SH-SY5Y (cell line): ENCODE data around the gene C22orf15.

Experiments used
- GATA2 ChIP-seq: IDR thresholded peaks from 2 replicates; pipeline ENCODE4 v1.6.1; 2011; ENCODE audit warnings: mild to moderate bottlenecking, low read depth, low read length
- GATA3 ChIP-seq: IDR thresholded peaks from 2 replicates; pipeline ENCODE4 v1.6.1; 2011; ENCODE audit warnings: low read depth, mild to moderate bottlenecking, low read length, moderate library complexity

DNA sequence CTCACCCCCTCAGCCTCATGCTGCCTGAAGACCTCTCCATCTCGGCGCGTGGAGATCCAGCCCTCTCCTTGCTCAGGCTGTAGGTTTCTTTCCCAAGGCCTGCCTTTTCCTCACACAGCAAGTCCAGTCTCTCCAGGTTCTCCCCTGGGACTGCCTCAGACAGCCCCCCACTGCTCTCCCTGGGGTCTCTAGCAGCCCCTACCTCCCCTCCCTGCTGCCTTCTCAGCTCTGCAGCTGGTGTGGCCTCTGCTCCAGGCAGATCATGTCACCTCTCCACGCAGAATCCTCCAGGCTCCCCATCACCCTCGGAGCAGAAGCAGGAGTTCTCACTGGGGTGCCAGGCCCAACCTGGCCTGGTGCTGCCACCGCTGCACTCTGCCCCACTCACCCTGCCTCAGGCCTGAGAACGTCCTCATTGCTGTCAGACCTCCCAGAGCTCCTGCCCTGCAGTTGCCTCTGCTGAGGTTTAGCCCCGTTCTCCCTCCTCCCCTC is 39.1 kb downstream of the C22orf15 start:
- TF ChIP-seq GATA2 (no peak), GATA3 (no peak)
